Adrenal gland (tissue), 12 donors: ENCODE measurements around the gene TRIP11. TPM values are rescaled to one million over a fixed set of nuclear protein-coding genes. Genes with fewer than 3 reads are reported as not detected.
A peak's percentile ranks its signal among the peaks of the same experiment; 100 is the strongest.

Experiments used
- DNase-seq, 7 donors: peaks; one replicate each; pipeline ENCODE4 v3.0.0-alpha.2; 2019 to 2020
- H3K27ac ChIP-seq, 5 donors: fragments of 200-600 bp; sonication (generic) in 4 of 5; 1 replicate in 3 of 5; 2 replicates in 2 of 5; pipeline versions ENCODE4 v1.5.1 to v1.8.0; 2016 to 2020; ENCODE audit warnings: mild to moderate bottlenecking in 1 of 5
- H3K27me3 ChIP-seq: fragments of 200-600 bp; 2 replicates; pipeline ENCODE4 v1.8.0; 2021
- H3K36me3 ChIP-seq, 2 donors: fragments of 200-600 bp; replicated peaks in 1 of 2; 1 replicate in 1 of 2; 2 replicates in 1 of 2; pipeline versions ENCODE4 v1.5.1 to v1.8.0; 2018 to 2022
- H3K4me1 ChIP-seq, 2 donors: fragments of 200-600 bp; replicated peaks in 1 of 2; 1 replicate in 1 of 2; 2 replicates in 1 of 2; pipeline versions ENCODE4 v1.5.1 to v1.8.0; 2018 to 2021
- H3K4me3 ChIP-seq, 4 donors: fragments of 200-600 bp; sonication (generic) in 3 of 4; one replicate each; pipeline ENCODE4 v1.5.1; 2016 to 2018
- H3K9me3 ChIP-seq, 3 donors: fragments of 200-600 bp; sonication (generic) in 1 of 3; replicated peaks in 1 of 3; 1 replicate in 2 of 3; 2 replicates in 1 of 3; pipeline versions ENCODE4 v1.5.1 to v1.8.0; 2016 to 2021
- POLR2A ChIP-seq, 2 donors: fragments of 450-650 bp; IDR thresholded peaks; one replicate each; pipeline ENCODE4 v1.6.1; 2017; ENCODE audit warnings: antibody characterized with exemption in 2 of 2, mild to moderate bottlenecking in 2 of 2, moderate library complexity in 1 of 2
- WGBS, 4 donors: extraction: QIAGEN DNeasy Blood & Tissue Kit in 2 of 4; methylation state at CpG; one replicate each; pipeline versions ENCODE4 v1.1.5 to v1.1.7; 2013 to 2017; 5-methylcytosine and 5-hydroxymethylcytosine counted together
- intact Hi-C, 2 donors: fragments of 100-400 bp; cut with DNase I; formaldehyde crosslinking; loops; one replicate each; pipeline versions ENCODE4 v1.14.1 to v1.15.0; 2022 to 2023
- polyA plus RNA-seq, 3 donors: library from polyadenylated mRNA; stranded (reverse); fragments of 200-250 nt in 2 of 3; fragments of 350-450 nt in 1 of 3; fragmentation: Illumina TruSeq in 1 of 3; extraction: RNeasy Lipid Tissue Mini Kit (QIAGEN cat#74804) in 1 of 3; gene quantifications; one replicate each; pipeline ENCODE4 v1.2.3, GENCODE V29; 2013 to 2014
- total RNA-seq, 9 donors: library from RNA; depleted of rRNA in 4 of 9; stranded (reverse); fragments of >200 nt in 4 of 9; fragments of 120-200 nt in 1 of 9; fragmentation: NEBNext Ultra II Directional in 1 of 9; extraction: Animal tissue kit (Norgen Biotek cat#: 25700) in 1 of 9; gene quantifications; one replicate each; pipeline versions ENCODE4 v1.1.0 to v1.2.4, GENCODE V29; 2013 to 2023
- TF ChIP-seq, protein P1 (sequence below), 6 experiments: fragments of 450-650 bp in 4 of 6; fragments of 200-600 bp in 2 of 6; sonication (generic) in 1 of 6; IDR thresholded peaks; 1 replicate in 5 of 6; 2 replicates in 1 of 6; pipeline versions ENCODE4 v1.5.1 to v1.8.0; 2016 to 2021; ENCODE audit warnings: antibody characterized with exemption in 6 of 6, mild to moderate bottlenecking in 2 of 6, moderate library complexity in 1 of 6
- donor health status: healthy with polysubstance abuse.
- donor health status: Bipolar disorder and iron deficiency.
- donor health status: DM: yes; HTN: yes; CAD: no.
- donor health status: DM: no; HTN: no; CAD: no.
- donor health status: DM: no; HTN: no; CAD: no.
- donor health status: DM: yes; HTN: yes; CAD: no.

The TRIP11 gene
- total and polyA plus RNA-seq, 12 donors = 3.6 to 67.4 (median 34.7) TPM

DNA sequence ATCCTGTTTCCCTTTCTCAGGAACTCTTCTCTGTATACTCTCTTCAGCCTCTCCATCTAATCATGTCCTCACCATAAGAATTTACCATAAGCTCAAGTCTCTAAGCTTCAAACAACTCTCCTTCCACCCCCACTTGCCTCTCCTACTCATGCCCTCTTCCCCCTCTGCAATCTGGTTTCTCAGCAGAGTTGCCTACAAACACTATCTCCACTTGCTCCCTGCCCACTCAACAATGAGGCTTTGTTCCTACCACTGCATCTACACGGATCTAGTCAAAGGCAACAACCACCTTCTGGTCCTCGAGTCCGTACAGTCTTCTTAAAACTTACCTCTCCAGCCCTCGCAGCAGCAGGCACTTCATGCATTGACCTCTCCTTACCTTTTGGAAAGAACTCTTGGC, 75.1 kb downstream of the TRIP11 start:
- Histone ChIP-seq H3K36me3 (peaks cover 0 to 16% of the 10 kb centered on the region in 2 donors), H3K4me3 (no peak overlapping the region), H3K4me1 (peaks cover 0 to 12% of the 10 kb centered on the region in 2 donors), H3K9me3 (no peaks in the 10 kb centered on the region), H3K27ac (peak overlapping the region in 1 of 5 donors; percentile 39), H3K27me3 (no peaks in the 10 kb centered on the region)
- 81 to 87% (median 85%) methylated on average over 4 of the region's 4 CpGs for WGBS, 4 donors
- intact Hi-C loops = no loop called here
- no peak for DNase-seq
- TF ChIP-seq POLR2A (IDR thresholded peaks at IDR 0.05) = no peak
- TF ChIP-seq, protein P1, sequence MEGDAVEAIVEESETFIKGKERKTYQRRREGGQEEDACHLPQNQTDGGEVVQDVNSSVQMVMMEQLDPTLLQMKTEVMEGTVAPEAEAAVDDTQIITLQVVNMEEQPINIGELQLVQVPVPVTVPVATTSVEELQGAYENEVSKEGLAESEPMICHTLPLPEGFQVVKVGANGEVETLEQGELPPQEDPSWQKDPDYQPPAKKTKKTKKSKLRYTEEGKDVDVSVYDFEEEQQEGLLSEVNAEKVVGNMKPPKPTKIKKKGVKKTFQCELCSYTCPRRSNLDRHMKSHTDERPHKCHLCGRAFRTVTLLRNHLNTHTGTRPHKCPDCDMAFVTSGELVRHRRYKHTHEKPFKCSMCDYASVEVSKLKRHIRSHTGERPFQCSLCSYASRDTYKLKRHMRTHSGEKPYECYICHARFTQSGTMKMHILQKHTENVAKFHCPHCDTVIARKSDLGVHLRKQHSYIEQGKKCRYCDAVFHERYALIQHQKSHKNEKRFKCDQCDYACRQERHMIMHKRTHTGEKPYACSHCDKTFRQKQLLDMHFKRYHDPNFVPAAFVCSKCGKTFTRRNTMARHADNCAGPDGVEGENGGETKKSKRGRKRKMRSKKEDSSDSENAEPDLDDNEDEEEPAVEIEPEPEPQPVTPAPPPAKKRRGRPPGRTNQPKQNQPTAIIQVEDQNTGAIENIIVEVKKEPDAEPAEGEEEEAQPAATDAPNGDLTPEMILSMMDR (IDR thresholded peaks at IDR 0.05) = no peak

DNA sequence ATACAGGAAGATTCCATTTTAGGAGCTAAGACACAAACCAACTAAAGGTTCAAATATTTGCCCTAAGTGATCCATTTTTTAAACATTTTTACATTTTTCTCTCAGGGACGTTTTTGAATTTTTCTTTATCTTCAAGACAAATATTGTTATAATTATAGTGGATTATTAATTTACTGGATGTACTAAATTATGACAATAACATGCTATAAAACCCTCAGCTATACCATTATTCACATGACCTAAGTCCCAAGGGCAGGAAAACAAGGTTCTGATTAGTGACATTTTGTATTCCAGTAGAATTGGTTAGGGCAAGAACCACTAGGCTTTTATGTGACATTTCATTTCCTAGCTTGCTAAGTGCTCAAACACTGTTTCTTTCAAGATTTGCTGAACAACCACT, 75.8 kb downstream of the TRIP11 start:
- DNase-seq = no peak
- Histone ChIP-seq H3K27me3 (no peaks in the 10 kb centered on the region), H3K27ac (peak overlapping the region in 1 of 5 donors; percentile 39), H3K4me3 (no peak overlapping the region), H3K36me3 (peaks cover 0 to 8% of the 10 kb centered on the region in 2 donors), H3K9me3 (no peaks in the 10 kb centered on the region), H3K4me1 (peaks cover 0 to 12% of the 10 kb centered on the region in 2 donors)
- intact Hi-C loops = no loop called here
- no peak for TF ChIP-seq POLR2A (IDR thresholded peaks at IDR 0.05)
- TF ChIP-seq, protein P1 (IDR thresholded peaks at IDR 0.05) = no peak
- WGBS, 4 donors = 26 to 50% (median 37%) methylated on average over 1 of the region's 1 CpG

DNA sequence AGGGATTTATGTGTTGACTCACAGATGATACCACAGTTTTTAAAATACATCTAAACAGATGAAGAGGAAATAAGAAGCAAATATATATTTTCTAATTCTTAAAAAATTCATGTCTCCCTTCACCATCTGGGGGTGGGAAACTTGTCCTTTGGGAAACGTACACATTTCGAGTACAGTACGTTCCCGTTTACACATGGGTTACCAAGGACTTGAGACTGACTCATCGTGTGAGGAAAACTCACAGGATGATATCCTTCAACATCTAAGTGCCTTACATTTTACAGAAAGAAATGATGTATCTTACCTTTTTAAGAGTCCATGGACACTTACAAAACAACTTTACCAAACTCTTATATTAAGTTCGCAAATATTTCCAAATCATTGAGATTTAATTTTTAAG, 76.4 kb downstream of the TRIP11 start:
- no peaks in the 10 kb centered on the region for H3K9me3 ChIP-seq
- TF ChIP-seq, protein P1 (IDR thresholded peaks at IDR 0.05) = no peak
- TF ChIP-seq POLR2A (IDR thresholded peaks at IDR 0.05) = no peak
- peaks cover 0 to 12% of the 10 kb centered on the region in 2 donors for H3K4me1 ChIP-seq
- H3K27ac ChIP-seq = no peak overlapping the region
- DNase-seq = no peak
- WGBS, 4 donors = 36 to 42% (median 39%) methylated on average over 6 of the region's 6 CpGs
- H3K4me3 ChIP-seq = no peak overlapping the region
- intact Hi-C loops = no loop called here
- H3K27me3 ChIP-seq = no peaks in the 10 kb centered on the region
- peaks cover 0 to 3% of the 10 kb centered on the region in 2 donors for H3K36me3 ChIP-seq

DNA sequence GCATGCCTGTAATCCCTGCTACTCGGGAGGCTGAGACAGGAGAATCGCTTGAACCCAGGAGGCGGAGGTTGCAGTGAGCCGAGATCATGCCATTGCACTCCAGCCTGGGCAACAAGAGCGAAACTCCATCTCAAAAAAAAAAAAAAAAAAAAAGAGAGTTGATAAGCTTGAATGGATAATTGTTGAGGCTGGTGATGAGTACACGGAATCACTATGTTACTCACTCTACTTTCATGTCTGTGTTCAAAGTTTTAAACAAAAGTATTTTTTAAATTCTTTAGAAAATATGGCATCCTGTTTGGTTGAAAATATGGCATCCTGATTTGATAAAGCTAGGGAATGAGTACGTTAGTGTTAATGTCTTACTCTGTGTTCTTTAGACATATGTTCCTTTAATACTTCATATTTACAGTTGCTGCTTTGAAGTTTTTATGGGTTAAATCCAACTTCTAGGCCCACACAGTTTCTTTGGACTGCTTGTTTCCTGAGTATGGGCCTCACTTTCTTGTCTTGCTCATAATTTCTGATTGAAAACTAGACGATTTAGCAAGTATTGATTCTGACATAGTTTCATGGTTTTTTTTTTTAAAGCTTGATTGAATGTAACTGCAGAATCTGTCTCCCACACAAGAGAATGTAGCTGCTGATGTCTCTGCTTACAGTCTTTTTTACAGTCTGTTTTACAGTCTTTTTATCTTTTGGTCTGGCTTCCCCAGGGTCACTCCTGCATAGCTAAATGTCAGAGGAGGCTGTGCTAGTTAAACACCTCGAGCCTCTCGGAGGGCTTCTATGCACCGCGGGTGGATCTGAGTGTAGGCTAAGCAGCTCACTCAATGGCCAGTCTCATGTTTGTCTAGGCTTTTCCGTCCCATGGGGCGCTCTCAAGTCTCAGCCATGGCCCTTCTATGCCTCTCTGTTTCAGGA, 78.3 kb downstream of the TRIP11 start:
- no peak for TF ChIP-seq POLR2A (IDR thresholded peaks at IDR 0.05)
- TF ChIP-seq, protein P1 (IDR thresholded peaks at IDR 0.05) = no peak
- intact Hi-C loops = no loop called here
- Histone ChIP-seq H3K9me3 (no peaks in the 10 kb centered on the region), H3K36me3 (no peaks in the 10 kb centered on the region), H3K27me3 (no peaks in the 10 kb centered on the region), H3K4me3 (no peak overlapping the region), H3K27ac (no peak overlapping the region), H3K4me1 (peaks cover 0 to 12% of the 10 kb centered on the region in 2 donors)
- WGBS, 4 donors = 53 to 67% (median 62%) methylated on average over 12 to 14 of the region's 14 CpGs
- DNase-seq = no peak
